ENCODE measurements around the gene PRSS53.
"Not testable (repeated sequence)": the region's sequence is repeated elsewhere in the genome, so short reads cannot be mapped to it uniquely, and the experiment has no call there.

Gene PRSS53

GRCh38 chr16:31088459-31089183 lies at the start of gene PRSS53:
Gene PRSS53, minus strand, starts transcription at chr16:31088943. Its CDS starts 134 bp downstream, at chr16:31088809.
- DNase-seq: no peak

- DNase-seq: not testable (repeated sequence)
These were observed 48.2 kb upstream of the PRSS53 start for GRCh38 chr16:31136822-31137499.

- DNase-seq: no peak
These were observed 47.5 kb upstream of the PRSS53 start for GRCh38 chr16:31136287-31136662.

DNA sequence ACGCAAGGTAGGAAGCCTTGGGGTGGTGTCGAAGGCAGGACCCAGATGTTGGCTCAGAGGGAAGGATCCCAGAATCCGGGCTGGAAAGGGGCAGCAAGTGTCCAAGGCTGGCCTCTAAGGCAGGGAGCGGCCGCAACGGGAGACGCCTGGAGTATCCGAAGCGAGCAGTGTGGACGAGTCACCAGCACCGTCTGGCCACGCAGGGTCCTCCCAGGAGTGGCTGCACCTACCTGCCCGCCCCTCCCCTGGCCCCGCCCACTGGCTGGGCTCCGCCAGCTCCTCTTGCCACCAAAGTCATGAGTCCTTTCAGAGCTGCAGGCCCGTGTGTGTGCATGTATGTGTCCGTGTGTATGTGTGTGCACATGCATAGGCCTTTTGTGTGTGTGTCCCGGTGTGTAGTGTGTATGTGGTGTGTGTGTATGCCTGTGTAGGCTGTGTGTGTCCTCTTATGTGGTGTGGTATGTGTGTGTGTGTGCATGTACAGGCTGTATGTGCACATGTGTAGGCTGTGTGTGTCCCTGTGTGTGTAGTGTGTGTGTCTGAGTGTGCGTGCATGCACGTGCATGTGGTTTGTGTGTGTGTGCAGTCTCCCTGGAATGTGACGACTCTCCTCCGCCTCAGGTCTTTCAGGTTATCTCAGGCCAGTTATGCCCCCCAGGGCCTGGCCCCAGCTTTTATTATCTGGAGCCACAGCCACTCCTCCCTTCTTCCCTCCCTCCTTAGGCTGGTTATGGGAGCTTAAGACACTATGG lies 47.0 kb upstream of the PRSS53 start, which contains the start of gene PRSS8:
TSS of gene PRSS8 (minus strand) at position 193 of the 752 bp plus-strand sequence. CDS start 229 bp downstream, outside the sequence.
- no peak for DNase-seq

GRCh38 chr16:31134625-31135534 lies 46.1 kb upstream of the PRSS53 start:
- no peak for DNase-seq

- no peak for DNase-seq
These were observed 45.4 kb upstream of the PRSS53 start for GRCh38 chr16:31134091-31134571.

- no peak for DNase-seq
These were observed 44.3 kb upstream of the PRSS53 start for GRCh38 chr16:31133046-31133501.

- DNase-seq: no peak
These were observed 43.7 kb upstream of the PRSS53 start for GRCh38 chr16:31132303-31132979.

GRCh38 chr16:31131841-31132271 lies 43.1 kb upstream of the PRSS53 start:
- no peak for DNase-seq

GRCh38 chr16:31131416-31131815 lies 42.7 kb upstream of the PRSS53 start:
- DNase-seq: no peak

GRCh38 chr16:31130899-31131298 lies 42.2 kb upstream of the PRSS53 start:
- no peak for DNase-seq

- no peak for DNase-seq
These were observed 41.7 kb upstream of the PRSS53 start for GRCh38 chr16:31130336-31130891.

GRCh38 chr16:31129568-31130335 lies 41.0 kb upstream of the PRSS53 start:
- DNase-seq: no peak

- no peak for DNase-seq
These were observed 40.2 kb upstream of the PRSS53 start for GRCh38 chr16:31128711-31129567.

GRCh38 chr16:31127182-31127581 lies 38.4 kb upstream of the PRSS53 start:
- no peak for DNase-seq

- DNase-seq: no peak
These were observed 37.1 kb upstream of the PRSS53 start for GRCh38 chr16:31125844-31126243.

GRCh38 chr16:31120129-31120528 lies 31.4 kb upstream of the PRSS53 start:
- no peak for DNase-seq

DNA sequence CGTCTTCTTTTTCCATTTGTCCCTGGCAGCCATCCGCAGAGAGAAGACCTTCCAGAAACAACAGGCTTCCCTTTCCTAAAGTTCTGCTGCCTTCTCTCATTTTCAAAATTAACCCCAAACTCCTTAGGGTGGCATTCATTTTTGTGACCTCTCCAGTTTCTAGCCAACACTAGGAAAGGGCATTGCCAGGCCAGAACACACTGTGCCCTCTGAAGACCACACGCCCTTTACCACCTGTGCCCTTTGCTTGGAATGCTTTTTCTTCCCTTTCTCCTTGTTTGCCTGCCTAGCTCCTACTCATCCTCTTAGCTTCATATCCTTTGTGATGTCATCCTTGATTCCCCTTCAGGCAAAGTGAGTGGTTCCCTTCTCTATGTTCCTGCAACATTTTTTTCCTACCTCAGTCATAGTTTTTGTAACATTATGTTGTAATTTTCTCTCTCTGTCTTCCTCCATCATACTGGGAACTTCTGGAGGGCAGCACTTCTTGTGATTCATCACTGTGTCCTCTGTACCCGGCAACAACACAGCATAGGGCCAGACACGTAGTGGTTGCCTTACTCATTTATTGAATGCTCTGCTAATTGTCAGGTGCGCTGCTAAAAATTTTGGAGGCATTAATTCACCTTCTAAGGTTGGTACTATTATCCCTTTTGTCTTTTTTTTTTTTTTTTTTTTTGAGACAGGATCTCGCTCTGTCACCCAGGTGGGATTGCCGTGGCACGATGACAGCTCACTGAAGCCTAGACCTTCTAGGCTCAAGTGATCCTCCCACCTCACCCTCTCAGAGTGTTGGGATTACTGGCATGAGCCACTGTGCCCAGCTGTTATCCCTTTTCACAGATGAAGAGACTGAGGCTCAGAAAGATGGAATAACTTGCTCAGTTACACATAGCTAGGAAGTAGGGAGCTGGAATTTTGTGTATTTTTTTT lies 29.7 kb upstream of the PRSS53 start:
- DNase-seq: no peak

Measured in activated naive CD4-positive, alpha-beta T cell treated with anti-CD3 and anti-CD28 coated beads, Interleukin-2, amount 50 U/mL, for 16 hours (primary cell).